ENCODE measurements around the gene BABAM2. TPM values are rescaled to one million over a fixed set of nuclear protein-coding genes. Genes with fewer than 3 reads are reported as not detected.
"Not testable (repeated sequence)": the region's sequence is repeated elsewhere in the genome, so short reads cannot be mapped to it uniquely, and the experiment has no call there.

BABAM2 gene
- total RNA-seq, 2 donors from 2014 or later: 39.1 to 43.1 TPM

DNA sequence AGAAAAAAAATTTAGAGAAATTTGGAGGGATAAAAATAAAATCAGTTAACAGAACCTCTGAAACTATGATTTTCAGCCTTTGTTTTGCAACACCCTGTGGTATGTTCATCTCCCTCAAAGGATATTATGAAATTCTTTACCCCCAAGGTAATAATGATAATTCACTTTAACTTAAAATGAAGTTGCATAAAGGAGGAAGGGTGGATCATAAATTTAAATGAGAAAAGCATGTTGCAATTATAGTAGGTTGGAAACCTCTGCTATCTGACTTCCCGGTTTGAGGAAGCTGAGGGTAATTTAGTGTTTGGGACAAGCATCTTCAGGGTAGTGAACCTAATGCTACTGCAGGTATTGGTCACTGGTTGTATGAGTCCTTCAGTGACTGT is 102.9 kb downstream of the BABAM2 start:
- intact Hi-C loops (cut with DNase I): loop anchor here in 1 of 2 donors (5.0 kb wide), 1 partner anchor 36 kb away; no protein-coding TSS in a partner anchor
- DNase-seq (ENCODE audit: low spot score): no peak

DNA sequence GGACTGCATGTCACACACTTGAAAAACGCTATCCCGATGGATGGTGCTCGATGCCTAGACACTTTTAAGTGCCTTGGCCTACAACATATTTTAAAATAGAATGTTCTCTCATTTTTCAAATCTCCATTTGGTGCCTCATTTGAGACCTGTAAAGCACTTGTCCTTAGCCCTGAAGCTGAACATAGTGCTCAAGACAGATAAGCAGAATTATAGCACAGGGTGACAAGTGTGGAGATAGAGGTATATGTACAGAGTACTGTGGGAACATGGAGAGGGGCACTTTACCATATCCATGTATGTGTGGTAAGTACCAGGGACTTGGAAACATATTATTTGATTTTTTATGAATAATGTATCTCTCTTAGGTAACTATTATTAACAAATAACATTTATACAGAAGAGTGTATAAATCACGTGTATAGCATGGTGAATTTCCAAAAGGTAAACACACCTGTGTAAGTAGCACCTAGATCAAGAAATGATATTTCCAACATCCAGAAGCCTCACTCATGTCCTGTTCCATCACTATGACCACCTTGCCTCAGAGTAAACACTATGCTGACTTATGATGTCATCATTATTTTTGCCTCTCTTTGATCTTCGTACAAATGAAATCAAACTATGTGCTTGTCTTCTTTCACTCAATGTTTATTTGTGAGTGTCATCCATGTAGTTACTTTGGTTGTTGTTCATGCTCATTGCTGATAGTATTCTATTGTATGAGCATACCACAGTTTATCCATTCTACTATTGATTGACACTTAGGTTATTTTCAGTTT is 103.6 kb downstream of the BABAM2 start:
- intact Hi-C loops (cut with DNase I): loop anchor here in 1 of 2 donors (5.0 kb wide), 1 partner anchor 37 kb away; no protein-coding TSS in a partner anchor
- no peak for DNase-seq (ENCODE audit: low spot score)

DNA sequence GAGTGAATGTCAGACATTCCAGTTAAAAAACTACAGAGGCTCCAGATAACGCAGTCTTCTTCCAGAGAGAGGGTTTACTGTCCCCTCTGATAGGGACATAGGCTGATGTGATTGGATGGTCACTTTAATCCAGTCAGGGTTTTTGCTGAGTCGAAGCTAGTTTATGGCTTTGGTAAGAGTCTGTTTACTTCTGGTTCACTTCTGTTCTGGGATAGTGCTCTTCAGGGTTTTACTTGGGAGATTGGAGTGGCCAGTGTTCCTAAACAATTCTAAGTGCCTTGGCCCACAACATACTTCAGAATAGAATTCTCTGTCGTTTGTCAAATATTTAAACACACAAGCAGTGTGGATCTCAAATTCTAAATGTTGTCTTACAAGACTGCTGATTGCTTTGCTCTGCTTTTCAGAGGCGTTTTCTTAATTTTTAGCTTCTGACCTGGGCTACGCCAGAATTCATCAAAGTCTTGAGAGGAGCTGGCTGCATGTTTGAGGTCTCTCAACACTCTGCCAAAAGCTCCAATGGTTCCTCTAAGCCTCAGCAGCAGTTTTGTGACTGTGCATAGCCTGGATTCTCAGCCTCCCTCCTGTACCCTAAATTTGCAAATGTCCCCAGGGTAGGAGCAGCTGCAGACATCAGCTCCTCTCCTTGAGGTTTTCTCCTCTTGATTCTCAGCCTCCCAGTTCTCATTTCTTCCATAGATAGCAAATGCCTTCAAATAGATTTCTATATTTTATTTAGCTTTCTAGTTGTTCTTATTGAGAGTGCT is 105.8 kb downstream of the BABAM2 start:
- intact Hi-C loops (cut with DNase I): no loop called here
- no peak for DNase-seq (ENCODE audit: low spot score)

DNA sequence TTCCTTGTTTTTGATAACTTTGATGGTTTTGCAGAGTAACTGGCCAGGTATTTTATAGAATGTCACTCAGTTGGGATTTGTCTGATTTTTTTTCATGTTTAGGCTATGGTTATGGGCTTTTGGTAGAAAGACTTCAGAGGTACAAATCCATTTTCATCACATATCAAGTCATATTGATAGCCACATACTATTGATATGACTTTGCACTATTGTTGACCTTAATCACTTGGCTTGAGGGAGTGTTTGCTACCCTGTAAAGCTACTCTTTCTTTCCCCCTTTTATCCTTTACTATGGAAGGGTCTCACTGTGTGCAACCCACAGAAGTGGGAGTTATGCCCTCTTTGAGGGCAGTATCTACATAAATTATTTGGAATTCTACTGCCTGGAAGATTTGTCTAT is 109.8 kb downstream of the BABAM2 start:
- DNase-seq (ENCODE audit: low spot score): no peak
- intact Hi-C loops (cut with DNase I): no loop called here

DNA sequence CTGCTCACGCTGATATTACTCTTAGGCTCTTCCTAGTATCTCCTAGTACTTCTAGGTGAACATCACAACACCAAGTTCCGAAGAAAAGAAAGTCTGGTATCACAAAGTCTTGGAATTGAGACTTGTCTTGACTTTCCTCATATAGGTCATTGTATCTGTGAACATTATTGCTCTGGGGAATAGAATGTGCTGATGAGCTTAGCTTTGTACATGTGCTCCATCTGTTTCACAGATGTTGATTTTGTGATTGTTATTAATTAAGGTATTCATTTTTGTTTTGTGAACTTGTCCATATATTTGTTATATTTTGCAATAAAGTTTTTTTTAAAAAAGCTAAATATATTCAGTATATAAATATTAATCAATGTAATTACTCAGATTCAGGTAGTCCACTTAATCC is 111.7 kb downstream of the BABAM2 start:
- no peak for DNase-seq (ENCODE audit: low spot score)
- intact Hi-C loops (cut with DNase I): no loop called here

DNA sequence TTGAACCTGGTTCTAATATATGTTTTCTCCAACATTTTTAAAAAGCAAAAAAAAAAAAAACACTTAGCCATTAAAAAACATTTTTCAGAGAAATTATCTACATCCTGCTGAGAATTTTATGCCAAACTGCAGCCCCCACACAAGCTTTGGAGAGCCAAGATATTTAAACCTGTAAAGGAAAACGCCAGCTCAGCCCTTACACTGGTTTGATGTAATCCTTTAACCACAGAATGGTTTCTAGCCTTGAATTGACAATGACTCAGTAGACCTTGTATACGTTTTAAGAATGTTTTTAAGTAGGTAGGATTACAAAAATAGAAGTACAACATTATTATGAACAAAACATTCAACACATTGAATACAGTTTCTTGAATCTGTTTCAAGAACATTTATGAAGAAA is 113.6 kb downstream of the BABAM2 start:
- intact Hi-C loops (cut with DNase I): no loop called here
- no peak for DNase-seq (ENCODE audit: low spot score)

DNA sequence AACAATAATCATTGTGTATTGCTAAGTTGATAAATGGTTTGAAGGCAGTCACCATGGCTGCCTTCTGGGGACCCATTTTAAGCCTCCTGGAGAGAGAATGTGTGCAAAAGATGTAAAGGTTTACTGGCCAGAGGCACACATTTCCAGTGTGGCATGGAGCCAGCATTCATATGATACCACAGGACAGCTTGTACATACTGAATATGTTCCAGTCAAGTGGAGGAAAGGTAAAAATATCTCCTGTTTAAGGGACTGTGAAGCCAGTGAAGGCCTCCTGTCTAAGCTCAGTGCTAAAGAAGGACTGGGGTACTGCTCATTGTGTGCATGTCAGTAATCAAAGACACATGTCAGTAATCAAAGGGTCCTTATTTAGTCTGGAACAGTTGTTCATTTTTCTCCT is 119.2 kb downstream of the BABAM2 start:
- DNase-seq (ENCODE audit: low spot score): no peak
- intact Hi-C loops (cut with DNase I): no loop called here

DNA sequence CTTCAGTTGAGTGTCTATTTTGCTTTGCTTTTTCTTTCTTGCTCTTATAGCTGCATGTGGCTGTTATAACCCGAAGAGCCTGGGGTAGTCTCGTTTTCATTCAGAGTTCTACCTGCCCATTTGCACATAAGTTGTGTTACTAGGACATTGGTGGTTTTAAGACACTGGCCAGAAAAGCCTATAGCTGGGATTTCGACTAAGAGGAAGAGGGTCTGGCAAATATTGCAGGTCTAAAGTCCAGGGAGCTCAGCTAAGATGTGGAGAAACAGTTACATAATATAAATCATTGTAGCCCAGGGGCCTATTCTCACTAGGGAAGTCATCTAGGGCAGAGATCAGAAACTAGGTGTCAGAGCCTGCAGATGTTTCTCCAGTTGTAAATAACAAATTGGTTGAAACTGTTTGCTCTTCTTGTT is 120.8 kb downstream of the BABAM2 start:
- intact Hi-C loops (cut with DNase I): no loop called here
- DNase-seq (ENCODE audit: low spot score): no peak

DNA sequence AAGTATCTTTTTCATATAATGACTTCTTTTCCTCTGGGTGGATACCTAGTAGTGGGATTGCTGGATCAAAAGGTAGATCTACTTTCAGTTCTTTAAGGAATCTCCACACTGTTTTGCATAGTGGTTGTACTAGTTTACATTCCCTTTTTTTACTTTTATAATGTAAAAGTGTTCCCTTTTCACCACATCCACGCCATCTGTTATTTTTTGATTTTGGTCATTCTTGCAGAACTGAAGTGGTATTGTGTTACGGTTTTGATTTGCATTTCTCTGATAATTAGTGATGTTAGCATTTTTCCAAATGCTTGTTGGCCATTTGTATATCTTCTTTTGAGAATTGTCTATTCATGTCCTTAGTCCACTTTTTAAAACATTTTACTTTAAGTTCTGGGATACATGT is 127.9 kb downstream of the BABAM2 start:
- intact Hi-C loops (cut with DNase I); DNase-seq (ENCODE audit: low spot score): not testable (repeated sequence)

DNA sequence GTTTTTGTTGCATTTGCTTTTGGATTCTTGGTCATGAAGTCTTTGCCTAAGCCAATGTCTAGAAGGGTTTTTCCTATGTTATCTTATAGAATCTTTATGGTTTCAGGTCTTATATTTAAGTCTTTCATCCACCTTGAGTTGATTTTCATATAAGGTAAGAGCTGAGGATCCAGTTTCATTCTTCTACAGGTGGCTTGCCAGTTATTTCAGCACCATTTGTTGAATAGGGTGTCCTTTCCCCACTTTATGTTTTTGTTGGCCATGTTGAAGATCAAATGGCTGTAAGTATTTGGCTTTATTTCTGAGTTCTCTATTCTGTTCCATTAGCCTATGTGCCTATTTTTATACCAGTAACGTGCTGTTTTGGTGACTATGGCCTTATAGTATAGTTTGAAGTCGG is 129.0 kb downstream of the BABAM2 start:
- DNase-seq (ENCODE audit: low spot score); intact Hi-C loops (cut with DNase I): not testable (repeated sequence)

DNA sequence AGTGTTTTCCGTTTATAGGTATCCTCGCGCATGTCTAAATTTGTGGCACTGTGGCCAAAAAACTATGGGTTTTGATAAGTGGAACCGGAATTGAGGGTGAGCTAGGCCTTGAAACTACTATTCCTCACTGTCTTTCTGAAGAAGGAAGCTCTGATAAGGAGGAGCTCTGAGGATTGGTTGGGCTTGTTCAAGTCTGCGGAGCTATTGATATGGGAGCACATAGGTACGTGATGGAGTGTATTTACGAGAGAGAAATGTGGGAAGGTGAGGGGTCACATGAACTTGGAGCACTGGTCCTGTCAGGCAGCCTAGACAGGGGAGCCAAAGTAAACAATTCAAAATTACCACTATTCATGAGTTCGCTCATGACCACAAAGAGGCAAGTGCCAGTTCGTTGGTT is 131.4 kb downstream of the BABAM2 start:
- DNase-seq (ENCODE audit: low spot score): no peak
- intact Hi-C loops (cut with DNase I): no loop called here

DNA sequence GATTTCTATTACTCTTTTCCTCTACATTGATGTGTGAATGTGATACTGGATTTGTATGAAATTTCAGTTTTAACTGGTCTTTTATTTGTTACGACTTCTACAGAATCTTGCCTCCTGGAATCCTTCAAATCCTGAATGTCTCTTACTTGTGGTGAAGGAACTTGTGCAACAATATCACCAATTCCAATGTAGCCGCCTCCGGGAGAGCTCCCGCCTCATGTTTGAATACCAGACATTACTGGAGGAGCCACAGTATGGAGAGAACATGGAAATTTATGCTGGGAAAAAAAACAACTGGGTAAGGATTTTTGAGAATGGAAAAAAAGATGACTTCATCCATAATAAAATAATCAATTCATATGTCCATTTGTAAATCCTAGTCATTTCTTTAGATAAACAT is 134.6 kb downstream of the BABAM2 start:
- no peak for DNase-seq (ENCODE audit: low spot score)
- intact Hi-C loops (cut with DNase I): no loop called here

DNA sequence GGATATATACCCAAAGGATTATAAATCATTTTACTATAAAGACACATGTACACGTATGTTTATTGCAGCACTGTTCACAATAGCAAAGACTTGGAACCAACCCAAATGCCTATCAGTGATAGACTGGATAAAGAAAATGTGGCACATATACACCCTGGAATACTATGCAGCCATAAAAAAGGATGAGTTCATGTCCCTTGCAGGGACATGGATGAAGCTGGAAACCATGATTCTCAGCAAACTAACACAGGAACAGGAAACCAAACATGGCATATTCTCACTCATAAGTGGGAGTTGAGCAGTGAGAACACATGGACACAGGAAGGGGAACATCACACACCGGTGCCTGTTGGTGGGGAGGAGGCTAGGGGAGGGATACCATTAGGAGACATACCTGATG is 135.7 kb downstream of the BABAM2 start:
- intact Hi-C loops (cut with DNase I); DNase-seq (ENCODE audit: low spot score): not testable (repeated sequence)

DNA sequence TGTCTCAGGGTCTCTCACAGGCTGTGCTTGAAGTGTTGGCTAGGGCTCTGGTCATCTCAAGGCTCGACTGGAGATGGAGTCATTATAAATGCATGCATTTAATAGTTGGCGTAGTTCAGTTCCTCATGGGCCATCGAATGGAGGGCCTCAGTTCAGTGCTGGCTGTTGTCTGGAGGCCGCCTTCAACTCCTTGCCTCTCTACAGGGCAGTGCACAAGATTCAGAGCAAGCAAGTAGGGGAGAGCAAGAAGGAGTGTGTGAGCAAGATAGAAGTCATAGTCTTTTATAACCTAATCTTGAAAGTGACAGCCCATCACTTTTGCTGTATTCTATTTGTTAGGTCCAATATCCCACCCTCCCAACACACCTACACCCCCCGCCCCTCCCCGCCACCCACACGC is 137.5 kb downstream of the BABAM2 start:
- no peak for DNase-seq (ENCODE audit: low spot score)
- intact Hi-C loops (cut with DNase I): no loop called here

DNA sequence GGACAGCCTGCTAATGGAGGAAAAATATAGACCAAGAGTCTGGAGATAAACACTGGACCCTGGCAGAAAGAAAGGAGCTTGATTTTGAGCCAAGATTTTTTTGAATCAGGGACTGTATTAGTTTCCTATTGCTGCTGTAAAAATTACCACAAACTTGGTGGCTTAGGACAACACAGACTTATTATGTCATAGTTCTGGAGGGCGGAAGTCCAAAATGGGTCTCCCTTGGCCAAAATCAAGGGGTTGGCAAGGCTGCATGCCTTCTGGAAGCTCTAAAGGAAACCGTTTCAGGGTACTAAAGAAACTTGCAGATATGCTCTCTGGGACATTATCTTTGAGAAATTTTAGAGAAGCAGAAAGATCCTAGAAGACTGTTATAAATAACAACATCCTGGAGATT is 140.1 kb downstream of the BABAM2 start:
- intact Hi-C loops (cut with DNase I): no loop called here
- no peak for DNase-seq (ENCODE audit: low spot score)

DNA sequence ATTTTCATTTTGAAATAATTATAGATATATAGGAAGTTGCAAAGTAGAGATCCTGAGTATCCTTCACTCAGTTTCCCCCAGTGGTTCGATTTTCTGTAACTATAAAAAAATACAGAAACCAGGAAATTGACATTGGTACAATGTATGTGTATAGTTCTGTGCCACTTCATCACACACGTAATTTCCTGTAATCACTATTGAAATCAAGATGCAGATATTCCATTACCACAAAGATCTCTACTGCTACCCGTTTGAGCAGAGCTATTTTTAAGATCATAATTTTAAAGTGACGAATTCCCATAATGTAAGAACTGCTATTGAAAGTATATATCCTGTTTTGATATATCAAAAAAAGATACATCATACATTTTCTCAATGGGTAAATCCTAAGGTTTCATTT is 142.3 kb downstream of the BABAM2 start:
- no peak for DNase-seq (ENCODE audit: low spot score)
- intact Hi-C loops (cut with DNase I): no loop called here

DNA sequence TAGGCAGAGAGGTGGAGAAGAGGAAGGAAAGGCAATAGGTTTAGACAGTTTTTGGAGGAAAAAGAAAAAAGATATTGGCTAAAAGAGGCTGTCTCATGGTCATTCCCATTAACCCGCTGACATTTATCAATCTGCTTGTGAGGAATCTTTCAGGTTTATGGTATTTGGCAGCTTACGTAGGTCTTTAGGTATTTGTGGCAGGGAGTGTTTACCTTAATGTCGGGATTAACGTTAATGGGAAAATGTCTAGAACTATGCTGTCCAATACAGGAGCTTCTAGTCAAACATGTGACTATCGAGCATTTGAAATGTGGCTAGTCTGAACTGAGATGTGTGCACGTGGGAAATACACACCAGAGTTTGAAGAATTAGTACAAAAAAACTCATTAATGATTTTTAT is 144.2 kb downstream of the BABAM2 start:
- intact Hi-C loops (cut with DNase I): no loop called here
- DNase-seq (ENCODE audit: low spot score): no peak

DNA sequence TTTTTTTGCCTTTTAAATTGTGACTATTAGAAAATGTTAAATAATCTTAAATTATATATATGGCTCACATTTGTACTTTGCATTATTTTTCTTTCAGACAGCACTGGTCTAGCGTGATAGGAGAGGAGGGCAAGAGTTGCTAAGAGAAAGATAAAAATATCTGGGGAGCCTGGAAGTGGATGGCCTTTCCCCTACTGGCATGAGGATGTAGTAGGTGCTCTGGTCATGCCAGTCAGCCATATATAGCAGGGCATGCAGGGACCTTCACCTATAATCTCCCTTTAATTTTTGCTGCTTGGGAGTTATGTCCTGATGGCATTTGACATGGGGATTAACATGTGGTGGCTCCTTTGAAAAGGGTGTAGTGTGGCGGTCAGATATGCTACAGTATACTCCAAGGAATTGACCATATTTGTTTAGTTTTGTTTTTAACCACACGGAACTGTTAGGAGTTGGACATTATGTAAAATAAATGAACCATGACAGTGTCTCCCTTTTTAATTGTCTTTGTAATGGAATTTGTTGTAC is 144.7 kb downstream of the BABAM2 start:
- no peak for DNase-seq (ENCODE audit: low spot score)
- intact Hi-C loops (cut with DNase I): no loop called here

DNA sequence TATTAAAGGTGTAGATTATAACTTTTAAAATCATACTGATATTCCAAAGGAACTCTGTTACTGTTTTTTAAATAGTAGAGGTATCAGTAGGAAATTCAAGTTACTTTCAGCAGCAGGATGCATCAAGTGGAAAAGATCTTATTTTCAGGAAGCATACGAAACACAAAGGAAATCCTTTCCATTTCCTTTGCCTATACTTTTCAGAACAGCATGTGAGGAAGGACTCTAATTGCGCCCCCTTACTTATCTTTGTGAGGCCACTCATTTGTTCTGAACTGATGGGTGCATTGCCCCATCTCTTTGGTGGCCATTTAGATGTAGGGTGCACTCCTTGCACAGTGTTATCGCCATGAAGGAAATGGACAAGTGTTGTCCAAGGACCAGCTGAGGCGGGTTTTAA is 145.3 kb downstream of the BABAM2 start:
- DNase-seq (ENCODE audit: low spot score): no peak
- intact Hi-C loops (cut with DNase I): no loop called here

DNA sequence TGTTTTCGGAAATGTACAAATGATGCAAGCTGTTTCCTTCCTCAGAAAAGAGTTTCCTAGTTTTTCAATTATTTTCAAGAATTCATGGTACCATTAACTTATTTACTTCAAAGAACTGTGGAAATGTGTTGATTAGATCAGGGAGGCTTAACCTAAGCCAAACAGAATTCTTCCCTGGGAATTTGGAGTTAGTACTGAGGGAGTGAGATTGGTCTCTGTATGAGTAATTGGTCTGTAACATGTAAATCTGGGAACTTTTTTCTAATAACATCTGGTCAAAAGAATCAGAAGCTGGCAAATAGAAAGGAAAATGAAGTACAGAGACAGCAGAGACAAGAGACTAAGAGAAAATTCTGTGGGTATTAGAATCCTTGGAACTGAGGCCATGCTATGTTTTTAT is 145.8 kb downstream of the BABAM2 start:
- no peak for DNase-seq (ENCODE audit: low spot score)
- intact Hi-C loops (cut with DNase I): no loop called here

DNA sequence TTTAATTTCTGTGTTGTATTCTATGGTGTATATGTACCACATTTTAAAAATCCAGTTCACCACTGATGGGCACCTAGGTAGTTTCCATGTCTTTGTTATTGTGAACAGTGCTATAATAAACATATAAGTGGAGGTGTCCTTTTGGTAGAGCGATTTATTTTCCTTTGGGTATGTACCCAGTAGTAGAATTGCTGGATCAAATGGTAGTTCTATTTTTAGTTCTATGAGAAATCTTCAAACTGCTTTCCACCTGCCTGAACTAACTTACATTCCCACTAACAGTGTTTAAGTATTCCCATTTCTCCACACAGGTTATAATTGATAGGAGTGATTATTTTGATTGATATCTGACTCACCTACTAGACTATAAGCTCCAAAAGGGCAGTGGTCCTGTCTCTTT is 148.2 kb downstream of the BABAM2 start:
- no peak for DNase-seq (ENCODE audit: low spot score)
- intact Hi-C loops (cut with DNase I): no loop called here
